GDM1 (cell line): ENCODE data around the gene DPYSL4.
"Not testable (repeated sequence)": the region's sequence is repeated elsewhere in the genome, so short reads cannot be mapped to it uniquely, and the experiment has no call there.

ENCODE experiments used
- DNase-seq: peaks from one replicate; lab custom pipeline; 2025; lab: John Stamatoyannopoulos, UW

Gene DPYSL4

DNA sequence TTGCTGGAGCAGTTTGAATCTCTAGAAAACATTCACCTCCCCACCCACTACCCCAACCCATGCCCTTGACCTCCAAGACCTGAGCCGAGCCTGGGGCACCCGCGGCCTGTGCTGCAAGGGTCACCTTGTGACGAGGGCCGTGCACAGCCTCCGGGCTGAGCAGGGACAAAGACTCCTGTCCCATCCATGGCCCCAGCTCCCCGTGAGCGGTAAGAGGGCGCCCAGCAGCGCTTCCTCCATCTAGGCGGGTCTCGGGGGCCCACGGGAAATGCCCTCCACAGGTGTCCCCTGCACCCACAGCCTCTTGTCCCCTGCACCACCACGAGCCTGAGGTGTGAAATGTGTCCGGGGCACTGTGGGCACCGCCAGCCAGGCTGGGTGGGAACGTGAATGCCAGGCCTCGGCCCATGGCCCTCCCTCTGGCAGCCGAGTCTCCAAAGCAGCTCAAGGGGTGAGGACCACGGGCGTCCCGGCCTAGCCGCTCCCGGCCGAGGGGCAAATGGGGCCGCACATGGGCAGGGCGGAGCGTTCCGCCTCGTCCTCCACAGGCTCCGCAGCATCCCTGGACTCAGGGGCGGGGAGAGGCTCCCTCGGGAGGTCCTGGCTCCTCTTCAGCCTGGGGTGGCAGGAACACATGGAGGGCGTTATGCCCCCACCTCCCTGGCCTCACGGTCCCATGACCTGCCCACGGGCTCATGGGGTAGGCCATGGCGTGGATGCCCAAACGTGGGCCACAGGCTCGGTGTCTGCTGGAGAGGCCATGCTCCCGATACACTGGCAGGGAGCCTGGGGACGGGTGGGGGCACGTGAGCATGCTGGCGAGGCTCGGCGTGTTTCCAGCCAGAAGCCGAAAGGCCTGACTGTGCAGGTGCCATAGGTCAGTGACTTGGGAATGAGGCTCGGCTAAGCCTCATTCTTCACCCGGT, 21.1 kb downstream of the DPYSL4 start:
- no peak for DNase-seq

DNA sequence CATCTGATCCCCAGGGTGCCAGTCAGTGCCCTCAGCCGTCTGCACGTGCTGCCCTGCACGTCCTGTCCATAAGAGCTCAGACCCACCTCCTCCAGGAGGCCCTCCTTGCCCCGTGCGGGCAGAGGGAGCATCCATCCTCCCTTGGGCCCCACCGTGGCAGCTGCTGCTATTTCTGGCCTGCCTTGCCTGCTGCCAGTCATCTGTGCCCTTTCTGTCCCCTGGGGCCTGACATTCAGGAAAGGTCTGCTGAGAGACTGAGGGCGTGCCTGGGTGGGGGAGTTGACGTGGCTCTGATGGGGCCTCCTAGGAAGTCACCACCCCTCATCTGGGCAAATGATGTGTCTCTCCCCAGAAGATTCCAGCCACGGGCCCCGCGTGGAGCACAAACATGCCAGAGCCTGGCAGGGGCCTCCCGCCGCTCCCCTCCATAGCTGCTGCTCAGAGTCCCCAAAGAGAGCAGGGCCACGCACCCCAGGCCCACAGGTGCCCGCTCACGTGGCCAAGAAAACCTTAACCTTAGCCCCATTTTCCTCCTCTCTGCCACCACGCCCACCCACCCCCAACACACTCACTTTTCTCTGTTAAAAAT, 21.8 kb downstream of the DPYSL4 start:
- no peak for DNase-seq

GRCh38 chr10:132209130-132209529, 22.4 kb downstream of the DPYSL4 start:
- DNase-seq = no peak

GRCh38 chr10:132209978-132210530, 23.3 kb downstream of the DPYSL4 start:
- no peak for DNase-seq

GRCh38 chr10:132210766-132211165, 24.0 kb downstream of the DPYSL4 start:
- DNase-seq = no peak

DNA sequence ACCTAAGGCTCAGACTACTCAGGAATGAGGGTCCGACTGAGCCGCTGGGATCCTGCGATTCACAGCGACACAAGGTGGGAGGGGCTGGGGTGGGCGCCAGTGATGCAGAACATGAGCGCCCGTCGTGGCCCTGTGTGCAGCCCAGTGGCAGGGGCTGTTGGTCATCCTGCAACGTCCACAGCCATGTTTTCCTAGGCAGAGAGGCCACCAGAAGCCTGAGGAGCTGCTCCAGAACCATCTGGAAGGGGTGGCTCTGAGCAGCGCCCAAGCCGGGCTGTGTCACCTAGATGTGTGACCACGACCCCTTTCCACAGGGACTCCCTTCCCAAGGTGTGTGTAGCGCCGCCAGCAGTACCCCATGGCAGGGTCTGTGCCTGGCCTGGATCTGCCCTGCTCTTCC, 24.5 kb downstream of the DPYSL4 start:
- DNase-seq = no peak

- DNase-seq = no peak
Measured at GRCh38 chr10:132212816-132213215, 26.1 kb downstream of the DPYSL4 start.

DNA sequence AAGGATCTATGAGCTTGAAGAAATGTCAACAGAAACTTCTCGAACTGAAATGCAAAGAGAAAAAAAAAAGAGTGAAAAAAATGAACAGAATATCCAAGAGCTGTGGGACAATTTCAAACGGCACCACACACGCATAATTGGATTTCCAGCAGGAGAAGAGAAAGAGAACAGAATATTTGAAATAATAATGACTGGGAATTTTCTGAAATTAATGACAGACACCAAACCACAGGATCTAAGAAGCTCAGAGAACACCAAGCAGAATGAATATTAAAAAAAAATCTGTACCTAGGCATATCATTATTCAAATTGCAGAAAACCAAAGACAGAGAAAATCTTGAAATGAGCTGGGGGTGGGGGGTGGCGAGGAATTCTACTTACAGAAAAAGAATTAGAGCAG, 27.2 kb downstream of the DPYSL4 start:
- DNase-seq = no peak

GRCh38 chr10:132216441-132216840, 29.7 kb downstream of the DPYSL4 start:
- DNase-seq = not testable (repeated sequence)

DNA sequence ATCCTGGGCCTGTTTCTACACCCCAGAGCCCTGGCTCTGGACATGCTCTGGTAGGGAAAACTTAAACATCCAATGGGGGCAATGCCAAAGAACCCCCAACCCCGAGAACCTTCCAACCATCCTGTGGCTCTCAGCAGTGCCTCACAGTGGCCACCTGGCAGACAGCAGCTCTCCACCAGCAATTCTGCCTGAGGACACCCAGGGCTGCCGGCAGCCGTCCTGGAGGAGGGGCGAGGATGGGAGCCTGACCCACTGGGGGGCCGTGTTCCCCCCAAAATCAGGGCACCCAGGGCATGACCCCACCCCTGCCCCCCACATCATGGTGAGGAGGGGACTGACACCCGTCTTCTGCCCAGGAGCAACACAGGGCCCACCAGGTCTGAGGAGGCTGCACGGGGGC, 32.7 kb downstream of the DPYSL4 start:
- no peak for DNase-seq

- no peak for DNase-seq
Measured at GRCh38 chr10:132220061-132220460, 33.3 kb downstream of the DPYSL4 start.

DNA sequence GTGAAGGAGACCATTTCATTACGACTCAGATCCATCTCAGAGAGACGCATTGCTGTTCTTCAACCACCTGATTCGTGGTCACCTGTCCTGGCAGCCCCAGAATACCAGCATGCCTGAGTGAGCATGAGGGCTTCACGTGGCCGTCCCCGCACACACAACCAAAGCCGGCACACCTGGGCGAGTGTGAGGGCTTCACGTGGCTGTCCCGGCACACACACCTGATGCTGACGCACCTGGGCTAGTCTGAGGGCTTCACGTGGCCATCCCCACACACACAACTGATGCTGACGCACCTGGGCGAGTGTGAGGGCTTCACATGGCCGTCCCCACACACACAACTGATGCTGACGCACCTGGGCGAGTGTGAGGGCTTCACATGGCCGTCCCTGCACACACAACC, 34.2 kb downstream of the DPYSL4 start:
- not testable (repeated sequence) for DNase-seq

DNA sequence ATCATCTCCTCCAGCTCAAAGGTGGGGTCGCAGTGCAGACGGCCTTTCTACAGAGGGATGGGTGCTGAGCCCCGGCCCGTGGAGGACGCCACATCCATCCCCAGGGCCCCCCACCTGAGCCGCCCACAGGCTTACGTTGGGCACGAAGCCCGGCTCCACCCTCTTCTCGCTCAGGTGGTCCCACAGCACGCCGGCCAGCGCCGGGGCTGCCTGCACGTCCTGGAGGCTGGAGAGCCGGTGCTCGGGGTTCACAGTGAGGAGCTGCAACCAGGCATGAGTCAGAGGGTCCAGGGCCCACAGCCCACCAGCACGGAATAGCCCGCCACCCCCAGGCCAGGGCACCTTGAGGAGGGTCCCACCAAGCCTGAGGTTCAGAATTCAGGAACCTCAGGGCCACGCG, 36.0 kb downstream of the DPYSL4 start:
- DNase-seq = no peak

DNA sequence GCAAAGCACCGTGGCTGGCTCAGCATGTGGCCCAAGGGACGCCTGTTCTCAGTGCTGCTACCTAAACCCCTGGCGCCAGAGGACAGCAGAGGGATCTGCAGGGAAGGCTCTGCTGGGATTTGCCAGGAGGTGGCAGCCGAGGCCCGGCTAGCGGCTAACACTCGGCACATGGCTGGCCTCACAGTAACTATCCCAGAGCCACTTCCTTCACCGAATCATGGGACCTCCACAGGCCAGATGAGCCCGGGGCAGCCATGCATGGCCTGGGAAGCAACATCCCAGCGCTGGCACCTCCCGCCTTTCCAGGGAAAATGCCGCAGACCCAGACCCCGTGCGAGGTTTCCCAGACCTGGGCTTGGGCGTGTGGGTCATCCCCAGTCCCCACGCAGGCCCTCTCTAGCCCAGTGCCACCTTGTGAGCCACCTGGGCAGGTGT, 36.4 kb downstream of the DPYSL4 start:
- no peak for DNase-seq

- DNase-seq = no peak
Measured at GRCh38 chr10:132223611-132224342, 37.0 kb downstream of the DPYSL4 start.

DNA sequence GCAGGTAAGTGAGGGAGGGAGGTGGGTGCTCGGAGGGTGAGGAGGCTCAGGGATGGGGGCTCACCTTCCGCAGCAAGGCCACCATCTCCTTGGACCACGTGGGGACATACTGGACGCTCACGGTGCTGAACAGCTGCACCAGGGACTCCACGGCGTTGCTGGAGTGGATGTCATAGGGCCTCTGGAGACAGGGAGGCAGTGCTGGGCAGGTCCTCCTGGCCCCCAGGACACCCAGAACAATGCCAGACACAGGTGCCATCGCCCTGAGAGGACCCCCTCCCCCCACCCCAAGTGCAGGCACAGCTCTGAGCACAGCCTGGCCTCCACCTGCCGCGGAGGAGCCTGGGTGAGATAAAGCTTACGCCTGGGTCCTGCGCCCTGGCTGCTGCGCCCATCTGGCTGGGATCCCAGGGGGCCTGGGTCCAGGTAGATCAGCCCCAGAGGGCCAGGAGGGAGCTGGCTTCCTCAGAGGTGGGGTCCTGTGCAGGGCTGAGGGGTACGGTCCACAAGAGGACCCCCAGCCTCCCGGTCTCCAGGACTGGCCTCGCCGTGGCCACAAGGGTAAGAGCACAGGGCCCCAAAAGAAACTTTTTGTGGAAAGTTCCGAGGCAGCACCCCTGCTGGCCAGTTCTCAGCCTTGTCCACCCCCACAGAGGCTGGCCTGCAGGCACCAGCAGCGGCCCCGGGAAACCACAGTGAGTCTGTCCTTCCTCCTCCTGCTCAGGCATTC, 37.8 kb downstream of the DPYSL4 start:
- no peak for DNase-seq

GRCh38 chr10:132225073-132225848, 38.5 kb downstream of the DPYSL4 start:
- no peak for DNase-seq

- no peak for DNase-seq
Measured at GRCh38 chr10:132225849-132226205, 39.1 kb downstream of the DPYSL4 start.

DNA sequence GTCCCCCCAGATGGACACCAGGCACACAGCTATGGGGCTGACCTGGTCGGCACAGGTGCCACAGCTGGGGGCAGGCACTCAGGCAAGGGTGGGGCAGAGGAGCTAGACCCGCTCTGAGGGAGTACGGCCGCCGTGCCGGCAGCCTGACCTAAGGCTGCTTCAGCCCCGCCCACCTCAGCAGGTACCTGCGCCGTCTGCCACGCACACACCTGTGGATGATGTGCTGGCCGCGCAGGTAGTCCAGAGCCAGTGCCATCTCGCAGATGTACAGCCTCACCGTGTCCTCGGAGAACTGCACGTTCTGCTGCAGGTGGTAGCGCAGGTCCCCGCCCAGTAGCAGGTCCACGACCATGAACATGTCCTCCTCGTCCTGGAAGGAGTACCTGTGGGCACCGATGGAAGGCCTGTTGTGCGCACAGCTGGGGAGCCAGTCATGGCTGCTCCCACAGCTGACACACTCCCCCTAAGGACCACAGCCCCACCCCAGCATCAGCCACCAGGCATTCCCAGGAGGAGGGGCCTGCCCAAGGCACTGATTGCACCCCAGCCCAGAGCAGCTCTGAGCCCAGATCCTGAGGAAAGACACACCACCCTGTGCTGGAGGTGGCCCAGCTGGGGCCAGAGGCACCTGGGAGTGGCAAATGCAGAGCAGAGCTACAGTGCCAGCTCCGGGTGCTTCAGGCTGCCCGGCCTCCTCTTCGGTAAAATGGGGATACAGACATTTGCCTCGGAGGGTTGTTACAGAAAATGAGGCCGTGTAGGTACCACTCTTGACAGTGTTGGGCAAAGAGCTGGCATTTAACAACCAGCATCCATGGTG, 40.0 kb downstream of the DPYSL4 start:
- DNase-seq = no peak

- DNase-seq = no peak
Measured at GRCh38 chr10:132227851-132228390, 41.2 kb downstream of the DPYSL4 start.
